Mesodermal cell (in vitro differentiated cells): ENCODE measurements around the gene EHBP1.

Experiments used
- H3K27ac ChIP-seq: 2 replicates; pipeline ENCODE4 v1.7.0; 2013; ENCODE audit warnings: mild to moderate bottlenecking, low read depth, low read length, moderate library complexity; ENCODE audit not compliant: severe bottlenecking
- H3K36me3 ChIP-seq: 2 replicates; pipeline ENCODE4 v1.7.1; 2013; ENCODE audit warnings: mild to moderate bottlenecking, low read length, moderate library complexity; ENCODE audit not compliant: control insufficient read depth, insufficient read depth
- H3K4me1 ChIP-seq: one replicate; pipeline ENCODE4 v1.7.1; 2013; ENCODE audit warnings: mild to moderate bottlenecking, low read length; ENCODE audit not compliant: insufficient read depth, control insufficient read depth, poor library complexity, severe bottlenecking
- H3K4me3 ChIP-seq: 2 replicates; pipeline ENCODE4 v1.7.0; 2013; ENCODE audit warnings: low read length, control low read depth, mild to moderate bottlenecking; ENCODE audit not compliant: insufficient read depth, poor library complexity, severe bottlenecking; ENCODE audit errors: extremely low read depth
- H3K9me3 ChIP-seq: 2 replicates; pipeline ENCODE4 v1.7.1; 2013; ENCODE audit warnings: mild to moderate bottlenecking, low read length, moderate library complexity; ENCODE audit not compliant: control insufficient read depth
- WGBS, 2 experiments: methylation state at CpG; one replicate each; pipeline ENCODE4 v1.1.5; 2013; ENCODE audit warnings: missing lambda C conversion rate in 2 of 2; ENCODE audit not compliant: insufficient coverage in 2 of 2; 5-methylcytosine and 5-hydroxymethylcytosine counted together

Gene EHBP1

GRCh38 chr2:62733546-62733945, 28.0 kb downstream of the EHBP1 start:
- H3K36me3 ChIP-seq, result no peaks in the 10 kb centered on the region
- WGBS, 2 experiments, result no CpG with 5 or more reads among the region's 1 CpG
- H3K4me3 ChIP-seq, result no peak overlapping the region
- H3K27ac ChIP-seq, result peak overlapping the region; percentile 57
- H3K9me3 ChIP-seq, result peaks cover 13% of the 10 kb centered on the region
- peaks cover 16% of the 10 kb centered on the region for H3K4me1 ChIP-seq

- Histone ChIP-seq H3K4me3 (no peak overlapping the region), H3K27ac (peak overlapping the region; percentile 30), H3K4me1 (peaks cover 16% of the 10 kb centered on the region), H3K9me3 (peaks cover 4% of the 10 kb centered on the region), H3K36me3 (no peaks in the 10 kb centered on the region)
- 55 to 60% methylated on average over 1 of the region's 6 CpGs for WGBS, 2 experiments
These were observed 31.5 kb downstream of the EHBP1 start for GRCh38 chr2:62736899-62737559.

- H3K36me3 ChIP-seq, result no peaks in the 10 kb centered on the region
- no peak overlapping the region for H3K27ac ChIP-seq
- peaks cover 7% of the 10 kb centered on the region for H3K4me1 ChIP-seq
- WGBS, 2 experiments, result no CpG with 5 or more reads among the region's 2 CpGs
- H3K9me3 ChIP-seq, result no peaks in the 10 kb centered on the region
- H3K4me3 ChIP-seq, result no peak overlapping the region
These were observed 33.7 kb downstream of the EHBP1 start for GRCh38 chr2:62738981-62739936.

- Histone ChIP-seq H3K36me3 (no peaks in the 10 kb centered on the region), H3K4me1 (peaks cover 7% of the 10 kb centered on the region), H3K4me3 (no peak overlapping the region), H3K9me3 (no peaks in the 10 kb centered on the region), H3K27ac (no peak overlapping the region)
- no CpG with 5 or more reads among the region's 1 CpG for WGBS, 2 experiments
These were observed 34.7 kb downstream of the EHBP1 start for GRCh38 chr2:62740221-62740620.

- WGBS, 2 experiments, result no CpG with 5 or more reads among the region's 3 CpGs
- H3K27ac ChIP-seq, result no peak overlapping the region
- H3K36me3 ChIP-seq, result no peaks in the 10 kb centered on the region
- H3K9me3 ChIP-seq, result no peaks in the 10 kb centered on the region
- H3K4me1 ChIP-seq, result peaks cover 7% of the 10 kb centered on the region
- no peak overlapping the region for H3K4me3 ChIP-seq
These were observed 35.6 kb downstream of the EHBP1 start for GRCh38 chr2:62741127-62741526.

GRCh38 chr2:62741954-62742722, 36.6 kb downstream of the EHBP1 start:
- WGBS, 2 experiments, result no CpG with 5 or more reads among the region's 1 CpG
- no peak overlapping the region for H3K27ac ChIP-seq
- H3K4me3 ChIP-seq, result no peak overlapping the region
- H3K4me1 ChIP-seq, result peaks cover 1% of the 10 kb centered on the region
- H3K36me3 ChIP-seq, result no peaks in the 10 kb centered on the region
- H3K9me3 ChIP-seq, result no peaks in the 10 kb centered on the region

GRCh38 chr2:62743506-62743905, 38.0 kb downstream of the EHBP1 start:
- Histone ChIP-seq H3K27ac (no peak overlapping the region), H3K36me3 (peaks cover 4% of the 10 kb centered on the region), H3K9me3 (no peaks in the 10 kb centered on the region), H3K4me3 (no peak overlapping the region), H3K4me1 (no peaks in the 10 kb centered on the region)
- WGBS, 2 experiments, result no CpG with 5 or more reads among the region's 2 CpGs

- WGBS, 2 experiments, result 33% methylated on average over 1 of the region's 3 CpGs; no CpG with 5 or more reads in 1 of the 2 experiments
- no peak overlapping the region for H3K27ac ChIP-seq
- peaks cover 4% of the 10 kb centered on the region for H3K36me3 ChIP-seq
- no peak overlapping the region for H3K4me3 ChIP-seq
- no peaks in the 10 kb centered on the region for H3K9me3 ChIP-seq
- H3K4me1 ChIP-seq, result no peaks in the 10 kb centered on the region
These were observed 39.1 kb downstream of the EHBP1 start for GRCh38 chr2:62744603-62745002.

GRCh38 chr2:62745891-62746481, 40.5 kb downstream of the EHBP1 start:
- Histone ChIP-seq H3K36me3 (peaks cover 4% of the 10 kb centered on the region), H3K9me3 (no peaks in the 10 kb centered on the region), H3K4me1 (no peaks in the 10 kb centered on the region), H3K4me3 (no peak overlapping the region), H3K27ac (no peak overlapping the region)
- WGBS, 2 experiments, result 92 to 100% methylated on average over 1 to 2 of the region's 5 CpGs

- Histone ChIP-seq H3K27ac (no peak overlapping the region), H3K4me1 (no peaks in the 10 kb centered on the region), H3K36me3 (peaks cover 4% of the 10 kb centered on the region), H3K9me3 (no peaks in the 10 kb centered on the region), H3K4me3 (no peak overlapping the region)
- no CpG with 5 or more reads among the region's 2 CpGs for WGBS, 2 experiments
These were observed 41.7 kb downstream of the EHBP1 start for GRCh38 chr2:62747169-62747568.
